22Rv1 (cell line): ENCODE measurements around the gene DNLZ.

Experiments used
- CTCF ChIP-seq: fragments of 450-650 bp; IDR thresholded peaks from 2 replicates; pipeline ENCODE4 v1.5.1; 2017; ENCODE audit warnings: mild to moderate bottlenecking
- ZFX ChIP-seq: fragments of 450-650 bp; IDR thresholded peaks from 2 replicates; pipeline ENCODE4 v1.6.1; 2017; ENCODE audit warnings: antibody characterized with exemption, borderline replicate concordance

- no peak for TF ChIP-seq CTCF
- TF ChIP-seq ZFX, result no peak
Observed at GRCh38 chr9:136353757-136354488, 9.6 kb downstream of the DNLZ start.
